RWPE2 (cell line): ENCODE data around the gene ZNF629.

ENCODE experiments used
- ATAC-seq: fragments of 200-7000 bp; cut with Tn5 transposase; 3 replicates; pipeline ENCODE4 v1.9.1; 2021; ENCODE audit warnings: low read depth
- DNase-seq: peaks from one replicate; pipeline ENCODE4 v3.0.0-alpha.2; 2020; ENCODE audit warnings: low spot score
- H3K27ac ChIP-seq: fragments of 450-650 bp; 2 replicates; pipeline ENCODE4 v1.5.1; 2017; ENCODE audit warnings: mild to moderate bottlenecking; ENCODE audit not compliant: poor library complexity, severe bottlenecking
- H3K27me3 ChIP-seq: fragments of 250-450 bp; sonication (Bioruptor Pico); 2 replicates; pipeline ENCODE4 v1.5.1; 2021; ENCODE audit warnings: mild to moderate bottlenecking, moderate library complexity; ENCODE audit not compliant: insufficient read depth, poor library complexity, severe bottlenecking
- H3K36me3 ChIP-seq: fragments of 250-450 bp; sonication (Bioruptor Pico); 2 replicates; pipeline ENCODE4 v1.5.1; 2020; ENCODE audit warnings: low read depth, mild to moderate bottlenecking, moderate library complexity
- H3K4me1 ChIP-seq: fragments of 250-450 bp; sonication (Bioruptor Pico); 2 replicates; pipeline ENCODE4 v1.5.1; 2021; ENCODE audit warnings: mild to moderate bottlenecking, moderate library complexity; ENCODE audit not compliant: insufficient read depth, poor library complexity, severe bottlenecking
- H3K4me3 ChIP-seq: fragments of 250-450 bp; sonication (Bioruptor Pico); 2 replicates; pipeline ENCODE4 v1.5.1; 2021; ENCODE audit warnings: mild to moderate bottlenecking, moderate library complexity; ENCODE audit not compliant: severe bottlenecking
- H3K9me3 ChIP-seq: fragments of 250-450 bp; sonication (Bioruptor Pico); 2 replicates; pipeline ENCODE4 v1.5.1; 2021; ENCODE audit warnings: mild to moderate bottlenecking, moderate library complexity; ENCODE audit not compliant: severe bottlenecking
- TF ChIP-seq, protein P1 (sequence below): fragments of 450-650 bp; IDR thresholded peaks from one replicate; pipeline ENCODE4 v1.5.1; 2017; ENCODE audit warnings: mild to moderate bottlenecking, moderate library complexity; ENCODE audit not compliant: poor library complexity, severe bottlenecking

The ZNF629 gene

DNA sequence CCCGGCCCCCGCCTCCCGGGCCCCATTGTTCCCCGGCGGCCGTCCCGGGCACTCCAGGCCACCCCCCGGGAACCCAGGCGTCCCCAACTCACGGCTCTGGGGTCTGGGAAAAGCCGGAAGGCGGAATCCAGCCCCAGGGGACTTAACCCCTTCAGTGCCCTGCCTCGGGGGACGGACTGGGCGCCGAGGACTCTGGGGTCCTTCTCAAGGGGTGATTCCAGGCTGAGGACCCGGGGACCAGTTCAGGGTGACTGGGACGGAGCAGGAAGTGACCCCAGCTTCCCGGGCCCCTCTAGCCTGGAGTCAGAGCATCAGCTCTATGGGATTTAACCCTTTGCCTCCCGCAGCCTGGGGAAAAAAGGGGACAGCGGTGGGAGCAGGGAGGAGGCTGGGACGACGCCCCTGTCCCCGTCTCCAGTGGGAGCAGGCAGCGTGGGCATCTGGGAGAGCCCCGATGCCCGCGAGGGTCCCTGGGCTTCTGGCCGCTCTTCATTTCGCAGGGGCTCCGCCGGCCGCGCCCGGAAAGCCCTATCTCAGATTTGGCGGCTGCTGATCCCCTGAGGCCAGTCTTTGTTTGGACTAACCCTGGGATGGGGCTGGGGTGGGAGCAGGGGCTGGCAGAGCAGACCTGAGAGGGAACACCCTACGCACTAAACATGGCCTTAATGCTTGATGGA, at the start of gene ZNF629:
TSS of gene ZNF629 (minus strand) at position 270 of the 677 bp plus-strand sequence. CDS start 2,723 bp downstream, outside the sequence.
- Histone ChIP-seq H3K36me3 (peaks cover 14% of the 10 kb centered on the region), H3K9me3 (no peaks in the 10 kb centered on the region), H3K27ac (peak within 1 kb of the TSS; percentile 76), H3K4me3 (peak within 1 kb of the TSS; percentile 99), H3K27me3 (no peaks in the 10 kb centered on the region), H3K4me1 (peaks cover 9% of the 10 kb centered on the region)
- ATAC-seq, result peak; percentile 73
- TF ChIP-seq, protein P1, sequence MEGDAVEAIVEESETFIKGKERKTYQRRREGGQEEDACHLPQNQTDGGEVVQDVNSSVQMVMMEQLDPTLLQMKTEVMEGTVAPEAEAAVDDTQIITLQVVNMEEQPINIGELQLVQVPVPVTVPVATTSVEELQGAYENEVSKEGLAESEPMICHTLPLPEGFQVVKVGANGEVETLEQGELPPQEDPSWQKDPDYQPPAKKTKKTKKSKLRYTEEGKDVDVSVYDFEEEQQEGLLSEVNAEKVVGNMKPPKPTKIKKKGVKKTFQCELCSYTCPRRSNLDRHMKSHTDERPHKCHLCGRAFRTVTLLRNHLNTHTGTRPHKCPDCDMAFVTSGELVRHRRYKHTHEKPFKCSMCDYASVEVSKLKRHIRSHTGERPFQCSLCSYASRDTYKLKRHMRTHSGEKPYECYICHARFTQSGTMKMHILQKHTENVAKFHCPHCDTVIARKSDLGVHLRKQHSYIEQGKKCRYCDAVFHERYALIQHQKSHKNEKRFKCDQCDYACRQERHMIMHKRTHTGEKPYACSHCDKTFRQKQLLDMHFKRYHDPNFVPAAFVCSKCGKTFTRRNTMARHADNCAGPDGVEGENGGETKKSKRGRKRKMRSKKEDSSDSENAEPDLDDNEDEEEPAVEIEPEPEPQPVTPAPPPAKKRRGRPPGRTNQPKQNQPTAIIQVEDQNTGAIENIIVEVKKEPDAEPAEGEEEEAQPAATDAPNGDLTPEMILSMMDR, result no peak
- peak; percentile 74 for DNase-seq

DNA sequence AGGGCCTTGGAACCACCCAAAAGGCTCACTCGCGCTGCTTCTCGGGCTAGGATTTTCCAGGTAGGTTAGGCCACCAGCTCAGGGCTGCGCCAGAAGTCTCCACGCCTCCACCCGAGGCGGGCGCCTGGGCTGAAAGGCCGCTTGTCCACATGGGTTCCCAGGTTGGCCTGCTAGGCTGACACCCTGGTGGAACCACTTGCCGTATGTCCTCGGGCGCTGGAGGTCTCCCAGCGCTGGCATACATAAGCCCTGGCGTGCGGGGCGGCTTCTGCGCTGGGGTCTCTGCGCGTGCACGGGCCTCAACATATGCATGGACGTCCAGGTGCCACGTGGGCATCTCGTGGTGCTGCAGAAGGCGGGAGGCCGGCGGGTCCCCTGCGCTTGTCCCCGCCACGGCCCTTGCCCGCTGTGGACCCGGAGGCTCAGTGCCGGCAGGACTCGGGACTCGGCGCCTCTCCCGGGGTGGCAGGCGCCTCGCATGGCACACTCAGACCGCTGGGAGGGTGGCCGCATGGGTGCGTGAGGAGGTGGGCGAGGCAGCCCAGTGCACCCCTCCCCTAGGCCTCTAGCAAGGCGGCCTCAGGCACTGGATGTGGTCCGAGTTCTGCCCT, 47.2 kb upstream of the ZNF629 start:
- Histone ChIP-seq H3K9me3 (no peaks in the 10 kb centered on the region), H3K4me1 (no peaks in the 10 kb centered on the region), H3K27ac (no peak overlapping the region), H3K36me3 (no peaks in the 10 kb centered on the region), H3K4me3 (no peak overlapping the region), H3K27me3 (no peaks in the 10 kb centered on the region)
- TF ChIP-seq, protein P1, result no peak
- ATAC-seq, result no peak
- DNase-seq, result peak; percentile 65

DNA sequence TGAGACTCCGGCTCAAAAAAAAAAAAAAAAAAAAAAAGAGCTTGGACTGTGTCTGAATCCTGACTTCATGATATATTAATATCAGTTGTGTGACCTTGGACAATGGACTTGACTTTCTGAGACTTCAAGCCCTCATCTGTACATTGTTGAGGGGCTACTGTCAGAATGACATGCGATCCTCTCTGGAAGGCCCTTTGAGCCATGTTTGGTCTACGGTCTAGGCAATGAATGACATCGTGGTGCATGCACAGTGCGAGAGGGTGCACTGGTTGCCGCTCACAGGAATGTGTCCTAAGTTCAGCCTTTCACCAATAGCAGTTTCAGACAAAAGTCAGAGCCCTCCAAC, 43.0 kb upstream of the ZNF629 start:
- H3K4me1 ChIP-seq, result no peaks in the 10 kb centered on the region
- H3K9me3 ChIP-seq, result no peaks in the 10 kb centered on the region
- TF ChIP-seq, protein P1, result no peak
- no peak overlapping the region for H3K27ac ChIP-seq
- no peak for ATAC-seq
- H3K27me3 ChIP-seq, result no peaks in the 10 kb centered on the region
- no peaks in the 10 kb centered on the region for H3K36me3 ChIP-seq
- H3K4me3 ChIP-seq, result no peak overlapping the region
- DNase-seq, result no peak

GRCh38 chr16:30829130-30830071, 42.4 kb upstream of the ZNF629 start:
- H3K4me3 ChIP-seq, result no peak overlapping the region
- TF ChIP-seq, protein P1, result no peak
- H3K36me3 ChIP-seq, result no peaks in the 10 kb centered on the region
- no peak for ATAC-seq
- no peak overlapping the region for H3K27ac ChIP-seq
- no peak for DNase-seq
- no peaks in the 10 kb centered on the region for H3K4me1 ChIP-seq
- no peaks in the 10 kb centered on the region for H3K27me3 ChIP-seq
- H3K9me3 ChIP-seq, result no peaks in the 10 kb centered on the region
